Stimulated activated memory B cell treated with anti-CD40 and anti-IgM and Interleukin-4, amounts not matched to agents 10 μg/mL and 1 μg/mL and 100 μg/mL, for 72 hours (primary cell): ENCODE data around the gene DUOXA1.

ENCODE experiments used
- ATAC-seq: fragments of 150-1000 bp; cut with Tn5 transposase; 2 replicates; pipeline ENCODE4 v1.10.0; 2021
- H3K27ac Mint-ChIP-seq: one replicate; pipeline ENCODE4 v1.8.0; 2022; ENCODE audit warnings: mild to moderate bottlenecking, mixed read lengths
- H3K27me3 Mint-ChIP-seq: one replicate; pipeline ENCODE4 v1.8.0; 2022; ENCODE audit warnings: mixed read lengths
- H3K36me3 Mint-ChIP-seq: one replicate; pipeline ENCODE4 v1.8.0; 2022; ENCODE audit warnings: mixed read lengths
- H3K4me1 Mint-ChIP-seq: one replicate; pipeline ENCODE4 v1.8.0; 2022; ENCODE audit warnings: mixed read lengths
- H3K4me3 Mint-ChIP-seq: one replicate; pipeline ENCODE4 v1.8.0; 2022; ENCODE audit warnings: mild to moderate bottlenecking, moderate library complexity, mixed read lengths
- H3K9me3 Mint-ChIP-seq: one replicate; pipeline ENCODE4 v1.8.0; 2022; ENCODE audit warnings: mixed read lengths

The DUOXA1 gene

GRCh38 chr15:45129651-45130129 is at the start of gene DUOXA1, which contains the start of gene DUOX1:
DUOXA1 (minus strand) TSS chr15:45129879; CDS start chr15:45123014, 6,865 bp downstream.
DUOX1 (plus strand) TSS chr15:45129994; CDS start chr15:45131967, 1,973 bp downstream.
- H3K36me3 Mint-ChIP-seq: no peaks in the 10 kb centered on the region
- H3K4me3 Mint-ChIP-seq: peak within 1 kb of the TSS; percentile 27
- peaks cover 82% of the 10 kb centered on the region for H3K27me3 Mint-ChIP-seq
- ATAC-seq: peak; percentile 32
- H3K4me1 Mint-ChIP-seq: peaks cover 14% of the 10 kb centered on the region
- H3K9me3 Mint-ChIP-seq: no peaks in the 10 kb centered on the region
- H3K27ac Mint-ChIP-seq: no peak within 1 kb of the TSS

- H3K4me1 Mint-ChIP-seq: peaks cover 13% of the 10 kb centered on the region
- H3K9me3 Mint-ChIP-seq: no peaks in the 10 kb centered on the region
- peaks cover 58% of the 10 kb centered on the region for H3K36me3 Mint-ChIP-seq
- ATAC-seq: no peak
- no peak overlapping the region for H3K27ac Mint-ChIP-seq
- no peaks in the 10 kb centered on the region for H3K27me3 Mint-ChIP-seq
- H3K4me3 Mint-ChIP-seq: no peak overlapping the region
These were observed 47.6 kb upstream of the DUOXA1 start for GRCh38 chr15:45177285-45177684.

GRCh38 chr15:45174577-45174976 is 44.9 kb upstream of the DUOXA1 start:
- H3K27ac Mint-ChIP-seq: no peak overlapping the region
- H3K9me3 Mint-ChIP-seq: no peaks in the 10 kb centered on the region
- H3K4me3 Mint-ChIP-seq: no peak overlapping the region
- peaks cover 6% of the 10 kb centered on the region for H3K4me1 Mint-ChIP-seq
- no peak for ATAC-seq
- peaks cover 45% of the 10 kb centered on the region for H3K36me3 Mint-ChIP-seq
- H3K27me3 Mint-ChIP-seq: no peaks in the 10 kb centered on the region

GRCh38 chr15:45174069-45174468 is 44.4 kb upstream of the DUOXA1 start:
- no peaks in the 10 kb centered on the region for H3K27me3 Mint-ChIP-seq
- peaks cover 45% of the 10 kb centered on the region for H3K36me3 Mint-ChIP-seq
- peaks cover 11% of the 10 kb centered on the region for H3K4me1 Mint-ChIP-seq
- no peak for ATAC-seq
- H3K27ac Mint-ChIP-seq: no peak overlapping the region
- no peak overlapping the region for H3K4me3 Mint-ChIP-seq
- H3K9me3 Mint-ChIP-seq: no peaks in the 10 kb centered on the region

GRCh38 chr15:45171912-45172311 is 42.2 kb upstream of the DUOXA1 start:
- Mint-ChIP-seq H3K9me3 (no peaks in the 10 kb centered on the region), H3K4me3 (no peak overlapping the region), H3K36me3 (peaks cover 33% of the 10 kb centered on the region), H3K27me3 (no peaks in the 10 kb centered on the region), H3K4me1 (peaks cover 25% of the 10 kb centered on the region), H3K27ac (no peak overlapping the region)
- no peak for ATAC-seq

- ATAC-seq: no peak
- Mint-ChIP-seq H3K27ac (peak overlapping the region; percentile 86), H3K27me3 (no peaks in the 10 kb centered on the region), H3K9me3 (no peaks in the 10 kb centered on the region), H3K4me1 (peaks cover 37% of the 10 kb centered on the region), H3K36me3 (peaks cover 16% of the 10 kb centered on the region), H3K4me3 (no peak overlapping the region)
These were observed 40.2 kb upstream of the DUOXA1 start for GRCh38 chr15:45169608-45170480.

GRCh38 chr15:45168751-45169551 is 39.3 kb upstream of the DUOXA1 start:
- Mint-ChIP-seq H3K27ac (peak overlapping the region; percentile 86), H3K9me3 (no peaks in the 10 kb centered on the region), H3K4me3 (no peak overlapping the region), H3K27me3 (no peaks in the 10 kb centered on the region), H3K4me1 (peaks cover 37% of the 10 kb centered on the region), H3K36me3 (peaks cover 14% of the 10 kb centered on the region)
- ATAC-seq: no peak

GRCh38 chr15:45168286-45168685 is 38.6 kb upstream of the DUOXA1 start:
- H3K27me3 Mint-ChIP-seq: no peaks in the 10 kb centered on the region
- no peak overlapping the region for H3K4me3 Mint-ChIP-seq
- no peak for ATAC-seq
- peaks cover 8% of the 10 kb centered on the region for H3K36me3 Mint-ChIP-seq
- peaks cover 40% of the 10 kb centered on the region for H3K4me1 Mint-ChIP-seq
- H3K27ac Mint-ChIP-seq: peak overlapping the region; percentile 86
- H3K9me3 Mint-ChIP-seq: no peaks in the 10 kb centered on the region

GRCh38 chr15:45167631-45168205 is 38.0 kb upstream of the DUOXA1 start:
- no peak for ATAC-seq
- Mint-ChIP-seq H3K27ac (peak overlapping the region; percentile 86), H3K4me3 (peak overlapping the region; percentile 71), H3K9me3 (no peaks in the 10 kb centered on the region), H3K27me3 (no peaks in the 10 kb centered on the region), H3K36me3 (peaks cover 2% of the 10 kb centered on the region), H3K4me1 (peaks cover 45% of the 10 kb centered on the region)

- Mint-ChIP-seq H3K27me3 (no peaks in the 10 kb centered on the region), H3K9me3 (no peaks in the 10 kb centered on the region), H3K4me1 (peaks cover 47% of the 10 kb centered on the region), H3K36me3 (no peaks in the 10 kb centered on the region), H3K27ac (peak overlapping the region; percentile 86), H3K4me3 (peak overlapping the region; percentile 71)
- peak; percentile 96 for ATAC-seq
These were observed 37.4 kb upstream of the DUOXA1 start for GRCh38 chr15:45166834-45167630.

- Mint-ChIP-seq H3K36me3 (peaks cover 3% of the 10 kb centered on the region), H3K27ac (peak overlapping the region; percentile 74), H3K9me3 (no peaks in the 10 kb centered on the region), H3K27me3 (no peaks in the 10 kb centered on the region), H3K4me1 (peaks cover 51% of the 10 kb centered on the region), H3K4me3 (peak overlapping the region; percentile 62)
- no peak for ATAC-seq
These were observed 35.9 kb upstream of the DUOXA1 start for GRCh38 chr15:45165536-45165935.

GRCh38 chr15:45164914-45165313 is 35.2 kb upstream of the DUOXA1 start:
- Mint-ChIP-seq H3K27me3 (no peaks in the 10 kb centered on the region), H3K36me3 (peaks cover 9% of the 10 kb centered on the region), H3K27ac (peak overlapping the region; percentile 74), H3K4me3 (no peak overlapping the region), H3K4me1 (peaks cover 55% of the 10 kb centered on the region), H3K9me3 (no peaks in the 10 kb centered on the region)
- ATAC-seq: no peak

GRCh38 chr15:45163508-45163856 is 33.8 kb upstream of the DUOXA1 start:
- no peak overlapping the region for H3K4me3 Mint-ChIP-seq
- H3K9me3 Mint-ChIP-seq: no peaks in the 10 kb centered on the region
- ATAC-seq: no peak
- peaks cover 15% of the 10 kb centered on the region for H3K36me3 Mint-ChIP-seq
- peaks cover 46% of the 10 kb centered on the region for H3K4me1 Mint-ChIP-seq
- no peaks in the 10 kb centered on the region for H3K27me3 Mint-ChIP-seq
- H3K27ac Mint-ChIP-seq: no peak overlapping the region

- peaks cover 15% of the 10 kb centered on the region for H3K36me3 Mint-ChIP-seq
- no peak overlapping the region for H3K4me3 Mint-ChIP-seq
- H3K27me3 Mint-ChIP-seq: no peaks in the 10 kb centered on the region
- no peak overlapping the region for H3K27ac Mint-ChIP-seq
- peak; percentile 40 for ATAC-seq
- peaks cover 43% of the 10 kb centered on the region for H3K4me1 Mint-ChIP-seq
- H3K9me3 Mint-ChIP-seq: no peaks in the 10 kb centered on the region
These were observed 33.3 kb upstream of the DUOXA1 start for GRCh38 chr15:45162771-45163507.
